Measurements from ENCODE around the gene KCNK4. TPM values are rescaled to one million over a fixed set of nuclear protein-coding genes. Genes with fewer than 3 reads are reported as not detected.

The KCNK4 gene
- total RNA-seq (2014; rRNA removed; shearing (Covaris generic)) = 0.61 and 0.68 TPM in 2 replicates

GRCh38 chr11:64291262-64291751 is at the start of gene KCNK4:
TSS of gene KCNK4 (plus strand) at chr11:64291302. CDS start at chr11:64293019, 1,717 bp downstream.

GRCh38 chr11:64246871-64247728 is 44.0 kb upstream of the KCNK4 start, which contains the start of gene PPP1R14B:
TSS of gene PPP1R14B (minus strand) at chr11:64246943. CDS start at chr11:64246673, 270 bp downstream.

GRCh38 chr11:64251016-64251752 is 39.9 kb upstream of the KCNK4 start, which contains the start of gene PLCB3:
TSS of gene PLCB3 (plus strand) at chr11:64251530. CDS start at chr11:64251650, 120 bp downstream.

DNA sequence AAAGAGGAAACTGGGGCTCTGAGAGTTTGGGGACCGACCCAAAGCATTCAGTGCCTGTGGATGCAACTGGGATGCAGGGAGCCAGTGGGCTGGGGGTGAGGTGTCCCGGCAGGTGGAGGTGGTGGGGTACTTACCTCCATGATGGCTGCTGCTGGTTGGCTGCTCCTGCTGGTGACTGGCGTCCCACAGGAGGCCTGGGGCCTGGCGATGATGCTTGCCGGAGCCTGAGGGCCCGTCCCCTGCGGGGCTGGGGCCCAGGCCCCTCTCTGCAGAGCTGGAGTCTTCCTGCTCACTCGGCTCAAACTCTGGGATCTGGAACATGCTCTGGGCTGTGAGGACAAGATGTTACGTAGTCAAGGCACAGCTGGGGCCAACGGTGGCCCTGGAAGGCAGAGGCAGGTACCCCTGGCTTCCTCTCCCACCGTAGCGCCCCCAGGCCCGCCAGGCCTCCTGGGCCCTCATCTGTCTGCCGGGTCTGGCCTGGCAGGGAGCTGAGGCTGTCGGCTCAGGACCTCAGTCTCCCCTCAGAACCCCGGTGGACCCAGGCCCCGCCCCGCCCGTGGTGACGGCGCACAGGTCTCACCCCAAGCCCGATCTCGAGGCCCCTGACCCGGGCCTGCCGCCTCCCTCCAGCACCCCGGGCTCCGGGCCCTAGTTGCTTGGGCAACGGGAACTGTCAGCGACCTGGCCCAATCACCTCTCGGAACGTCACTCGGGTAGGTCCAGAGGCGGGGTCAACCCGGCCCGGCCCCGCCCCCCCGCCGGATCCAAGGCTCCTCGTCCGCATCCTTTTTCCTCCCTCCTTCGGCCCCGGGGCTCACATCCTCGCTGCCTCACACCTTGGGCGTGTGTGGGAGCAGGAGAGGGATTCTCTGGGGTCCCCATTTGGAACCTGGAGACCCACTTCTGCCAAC is 6.8 kb upstream of the KCNK4 start, which contains the start of gene BAD:
BAD (minus strand) TSS at position 618 of the 914 bp plus-strand sequence; CDS start at position 321, 297 bp downstream.

GRCh38 chr11:64284962-64285884 is 5.9 kb upstream of the KCNK4 start, which contains the start of gene GPR137:
TSS of gene GPR137 (plus strand) at chr11:64285848. CDS start at chr11:64286525, 677 bp downstream.

DNA sequence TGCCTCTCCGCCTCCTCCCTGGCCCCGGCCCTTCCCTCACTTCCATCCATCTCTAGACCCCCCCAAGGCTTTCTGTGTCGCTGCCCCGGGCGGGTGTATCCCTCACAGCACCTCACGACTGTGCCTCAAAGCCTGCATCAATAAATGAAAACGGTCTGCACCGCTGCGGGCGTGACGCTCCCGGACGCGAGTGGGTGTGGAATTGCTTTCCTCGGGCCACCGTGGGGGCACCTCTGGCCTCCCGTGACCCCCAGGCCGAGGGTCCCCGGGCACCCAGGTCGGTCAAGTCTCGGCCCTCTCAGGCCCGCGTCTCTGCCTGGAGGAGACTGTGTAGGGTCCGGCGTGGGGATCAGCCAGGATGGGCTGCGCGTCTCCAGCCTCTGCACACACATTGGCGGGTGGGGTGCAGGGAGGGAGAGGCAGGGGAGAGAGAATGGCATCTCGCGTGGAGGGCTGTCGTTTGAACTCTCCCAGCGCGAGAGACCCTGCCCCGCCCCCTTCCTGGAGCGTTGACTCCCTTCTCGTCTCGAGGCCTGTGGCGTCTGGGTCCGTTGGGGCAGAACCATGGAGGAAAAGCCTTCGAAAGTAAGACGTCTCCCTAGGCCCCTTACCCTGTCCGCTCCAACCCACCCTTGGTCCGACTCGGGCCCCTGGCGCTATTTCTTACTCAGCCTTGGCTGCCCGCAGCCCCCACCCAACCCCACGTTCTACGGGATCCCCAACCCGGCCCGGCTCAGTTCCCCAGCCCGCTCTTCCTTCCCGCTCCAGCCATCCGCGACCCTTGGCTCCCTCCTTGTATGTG is 8.9 kb downstream of the KCNK4 start, which contains the start of gene CATSPERZ:
CATSPERZ (plus strand) TSS at position 512 of the 802 bp plus-strand sequence; CDS start at position 565, 53 bp downstream.

DNA sequence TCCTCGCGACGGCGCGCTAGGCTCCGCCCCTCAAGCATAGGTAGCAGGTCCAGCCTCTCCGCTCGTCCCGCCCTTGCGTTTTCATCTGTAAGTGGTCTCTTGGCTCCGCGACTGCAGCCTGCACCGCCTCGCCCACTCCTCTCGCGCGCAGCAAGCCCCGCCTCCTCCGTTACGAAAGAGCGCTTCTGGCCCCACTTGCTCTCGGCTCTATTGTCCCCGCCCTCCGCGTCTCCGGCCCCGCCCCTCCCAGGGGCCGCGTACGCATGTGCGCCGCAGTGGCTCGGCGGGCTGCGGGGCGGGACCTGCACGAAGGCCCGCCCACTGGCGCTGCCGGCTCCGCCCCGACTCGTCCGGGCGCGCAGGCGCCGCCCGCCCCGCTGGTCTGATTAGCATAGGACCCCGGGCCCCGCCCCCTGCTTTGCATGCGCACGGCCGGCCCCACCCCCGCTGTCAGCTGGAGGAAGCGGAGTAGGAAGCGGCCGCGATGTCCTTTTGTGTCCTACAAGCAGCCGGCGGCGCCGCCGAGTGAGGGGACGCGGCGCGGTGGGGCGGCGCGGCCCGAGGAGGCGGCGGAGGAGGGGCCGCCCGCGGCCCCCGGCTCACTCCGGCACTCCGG is 14.1 kb downstream of the KCNK4 start, which contains the start of gene ESRRA:
ESRRA (plus strand) TSS at position 450 of the 616 bp plus-strand sequence. CDS start 1,656 bp downstream, outside the sequence.

GRCh38 chr11:64317325-64317960 is 26.3 kb downstream of the KCNK4 start, which contains the start of gene TRMT112:
TSS of gene TRMT112 (minus strand) at chr11:64317559. CDS start at chr11:64317526, 33 bp downstream.

GRCh38 chr11:64317961-64318765 is 27.1 kb downstream of the KCNK4 start, which contains the start of gene PRDX5:
TSS of gene PRDX5 (plus strand) at chr11:64318121. CDS start at chr11:64318216, 95 bp downstream.

GRCh38 chr11:64339754-64340408 is 48.8 kb downstream of the KCNK4 start, which contains the start of gene CCDC88B:
TSS of gene CCDC88B (plus strand) at chr11:64340204. CDS start at chr11:64340267, 63 bp downstream.

Small RNAs within 50 kb of the gene (small RNA-seq; reads per million reads assigned to genes)
- gene MIR7155 (not detected), gene RF00019 (not detected)

Other genes starting within 250 kb of the KCNK4 start
- gene MACROD1, start 125.2 kb upstream of the KCNK4 start, total RNA-seq (2014; rRNA removed; shearing (Covaris generic)) = 97.2 and 109 TPM in 2 replicates
- 311 and 341 TPM in 2 replicates for gene STIP1, start 105.1 kb upstream of the KCNK4 start, total RNA-seq (2014; rRNA removed; shearing (Covaris generic))
- 1.3 and 1.9 TPM in 2 replicates for gene FERMT3, start 84.6 kb upstream of the KCNK4 start, total RNA-seq (2014; rRNA removed; shearing (Covaris generic))
- gene TRPT1, start 65.1 kb upstream of the KCNK4 start, total RNA-seq (2014; rRNA removed; shearing (Covaris generic)) = 56.2 and 74.4 TPM in 2 replicates
- gene NUDT22, start 65.0 kb upstream of the KCNK4 start, total RNA-seq (2014; rRNA removed; shearing (Covaris generic)) = 69.5 and 70.7 TPM in 2 replicates
- 16.8 and 23.4 TPM in 2 replicates for gene DNAJC4, start 60.8 kb upstream of the KCNK4 start, total RNA-seq (2014; rRNA removed; shearing (Covaris generic))
- gene VEGFB, start 56.7 kb upstream of the KCNK4 start, total RNA-seq (2014; rRNA removed; shearing (Covaris generic)) = 30.6 and 44.7 TPM in 2 replicates
- gene FKBP2, start 50.2 kb upstream of the KCNK4 start, total RNA-seq (2014; rRNA removed; shearing (Covaris generic)) = 144 and 182 TPM in 2 replicates
- 650 and 685 TPM in 2 replicates for gene PPP1R14B, start 44.4 kb upstream of the KCNK4 start, total RNA-seq (2014; rRNA removed; shearing (Covaris generic))
- gene PLCB3, start 39.8 kb upstream of the KCNK4 start, total RNA-seq (2014; rRNA removed; shearing (Covaris generic)) = 39.2 and 44.9 TPM in 2 replicates
- gene BAD, start 6.6 kb upstream of the KCNK4 start, total RNA-seq (2014; rRNA removed; shearing (Covaris generic)) = 99.6 and 101 TPM in 2 replicates
- gene GPR137, start 5.5 kb upstream of the KCNK4 start, total RNA-seq (2014; rRNA removed; shearing (Covaris generic)) = 27.5 and 30.3 TPM in 2 replicates
- gene CATSPERZ, start 9.1 kb downstream of the KCNK4 start, total RNA-seq (2014; rRNA removed; shearing (Covaris generic)) = 1.9 and 3.7 TPM in 2 replicates
- 60.7 and 66.5 TPM in 2 replicates for gene ESRRA, start 14.2 kb downstream of the KCNK4 start, total RNA-seq (2014; rRNA removed; shearing (Covaris generic))
- 811 and 881 TPM in 2 replicates for gene TRMT112, start 26.3 kb downstream of the KCNK4 start, total RNA-seq (2014; rRNA removed; shearing (Covaris generic))
- gene PRDX5, start 26.8 kb downstream of the KCNK4 start, total RNA-seq (2014; rRNA removed; shearing (Covaris generic)) = 418 and 488 TPM in 2 replicates
- 4.1 and 5.9 TPM in 2 replicates for gene CCDC88B, start 48.9 kb downstream of the KCNK4 start, total RNA-seq (2014; rRNA removed; shearing (Covaris generic))
- 32.4 and 37.5 TPM in 2 replicates for gene RPS6KA4, start 67.9 kb downstream of the KCNK4 start, total RNA-seq (2014; rRNA removed; shearing (Covaris generic))